Loucy (cell line): ENCODE measurements around the gene TSPAN8.

Source experiments
- EZH2phosphoT487 ChIP-seq: fragments of 200-600 bp; IDR thresholded peaks from 2 replicates; pipeline ENCODE4 v1.6.1; 2018; ENCODE audit warnings: antibody characterized with exemption, mild to moderate bottlenecking, moderate library complexity, borderline replicate concordance
- TF ChIP-seq, protein P1 (sequence below): fragments of 200-600 bp; sonication (generic); conservative IDR thresholded peaks from 2 replicates; pipeline ENCODE4 v1.5.1; 2014; ENCODE audit warnings: mild to moderate bottlenecking, antibody characterized with exemption, low read length

DNA sequence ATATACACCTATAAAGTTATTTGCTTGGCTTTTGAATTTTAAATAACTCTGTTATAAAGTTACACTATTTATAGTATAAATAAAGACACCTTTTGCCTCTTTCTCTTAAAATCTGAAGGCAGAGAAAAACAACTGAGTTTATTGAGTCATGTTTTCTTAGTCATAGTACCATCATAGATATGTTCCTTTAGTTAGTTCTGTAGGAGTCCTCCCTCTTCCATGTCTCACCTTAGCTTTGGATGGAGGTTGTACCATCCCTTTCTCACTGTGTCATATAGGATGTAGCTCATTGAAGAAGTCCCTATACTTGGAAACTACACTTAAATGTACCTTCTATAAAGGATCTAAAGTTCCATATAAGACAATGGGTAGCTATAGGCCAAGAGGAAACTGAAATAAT is 39.7 kb upstream of the TSPAN8 start:
- TF ChIP-seq, protein P1, sequence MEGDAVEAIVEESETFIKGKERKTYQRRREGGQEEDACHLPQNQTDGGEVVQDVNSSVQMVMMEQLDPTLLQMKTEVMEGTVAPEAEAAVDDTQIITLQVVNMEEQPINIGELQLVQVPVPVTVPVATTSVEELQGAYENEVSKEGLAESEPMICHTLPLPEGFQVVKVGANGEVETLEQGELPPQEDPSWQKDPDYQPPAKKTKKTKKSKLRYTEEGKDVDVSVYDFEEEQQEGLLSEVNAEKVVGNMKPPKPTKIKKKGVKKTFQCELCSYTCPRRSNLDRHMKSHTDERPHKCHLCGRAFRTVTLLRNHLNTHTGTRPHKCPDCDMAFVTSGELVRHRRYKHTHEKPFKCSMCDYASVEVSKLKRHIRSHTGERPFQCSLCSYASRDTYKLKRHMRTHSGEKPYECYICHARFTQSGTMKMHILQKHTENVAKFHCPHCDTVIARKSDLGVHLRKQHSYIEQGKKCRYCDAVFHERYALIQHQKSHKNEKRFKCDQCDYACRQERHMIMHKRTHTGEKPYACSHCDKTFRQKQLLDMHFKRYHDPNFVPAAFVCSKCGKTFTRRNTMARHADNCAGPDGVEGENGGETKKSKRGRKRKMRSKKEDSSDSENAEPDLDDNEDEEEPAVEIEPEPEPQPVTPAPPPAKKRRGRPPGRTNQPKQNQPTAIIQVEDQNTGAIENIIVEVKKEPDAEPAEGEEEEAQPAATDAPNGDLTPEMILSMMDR = no peak
- TF ChIP-seq EZH2phosphoT487 = no peak
